Right forelimb (tissue), 1 donor: Measurements from ENCODE around the gene GATD1.

Experiments
- DNase-seq: peaks from one replicate; pipeline ENCODE4 v3.0.0-alpha.2; 2018

Gene GATD1

DNA sequence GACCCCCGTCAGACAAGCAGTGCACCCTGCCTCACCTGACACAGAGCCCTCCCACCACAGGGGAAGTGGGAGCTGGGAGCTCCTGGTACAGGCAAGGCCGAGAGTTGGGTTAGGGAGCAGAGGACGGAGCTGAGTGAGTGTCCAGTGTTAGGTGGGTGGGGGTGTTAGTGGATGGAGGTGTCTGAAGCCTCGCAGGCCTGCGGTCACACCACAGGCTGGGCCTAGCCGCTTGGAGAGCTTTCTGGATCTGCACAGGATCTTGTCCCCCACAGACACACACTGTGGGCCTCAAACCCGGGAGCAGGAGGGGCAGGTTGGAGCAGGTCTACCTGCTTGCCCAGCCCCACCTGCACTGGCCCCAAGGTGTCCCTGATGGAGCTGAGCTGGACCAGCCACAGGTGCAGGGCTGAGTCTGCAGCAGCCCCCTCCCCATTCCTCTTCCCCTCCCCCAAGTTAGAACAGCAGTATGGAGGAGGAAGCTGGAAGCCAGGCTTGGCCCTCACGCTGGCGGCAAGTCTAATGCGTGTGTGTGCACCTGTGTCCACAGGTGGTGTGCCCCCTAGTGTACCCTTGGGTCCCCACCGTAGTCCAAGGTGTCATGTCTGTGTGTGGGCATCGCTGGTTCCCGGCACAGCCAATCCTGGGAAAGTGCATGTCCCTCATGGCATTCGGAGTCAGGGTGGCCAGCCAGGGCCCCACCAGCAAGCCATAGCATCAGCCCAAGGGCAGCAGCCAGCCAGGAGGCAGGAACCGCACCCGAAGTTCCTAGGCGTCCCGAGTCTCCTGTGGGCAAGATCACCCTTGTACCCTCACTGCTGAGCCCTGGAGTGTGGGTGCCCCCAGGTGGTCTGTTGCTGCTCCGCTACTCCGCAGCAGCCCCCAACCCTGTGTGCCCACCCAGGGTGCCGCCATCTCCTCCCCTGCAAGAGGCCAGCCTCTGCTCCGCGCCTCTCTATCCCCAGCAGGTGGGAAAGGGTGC lies 2.0 kb upstream of the GATD1 start:
- no peak for DNase-seq

DNA sequence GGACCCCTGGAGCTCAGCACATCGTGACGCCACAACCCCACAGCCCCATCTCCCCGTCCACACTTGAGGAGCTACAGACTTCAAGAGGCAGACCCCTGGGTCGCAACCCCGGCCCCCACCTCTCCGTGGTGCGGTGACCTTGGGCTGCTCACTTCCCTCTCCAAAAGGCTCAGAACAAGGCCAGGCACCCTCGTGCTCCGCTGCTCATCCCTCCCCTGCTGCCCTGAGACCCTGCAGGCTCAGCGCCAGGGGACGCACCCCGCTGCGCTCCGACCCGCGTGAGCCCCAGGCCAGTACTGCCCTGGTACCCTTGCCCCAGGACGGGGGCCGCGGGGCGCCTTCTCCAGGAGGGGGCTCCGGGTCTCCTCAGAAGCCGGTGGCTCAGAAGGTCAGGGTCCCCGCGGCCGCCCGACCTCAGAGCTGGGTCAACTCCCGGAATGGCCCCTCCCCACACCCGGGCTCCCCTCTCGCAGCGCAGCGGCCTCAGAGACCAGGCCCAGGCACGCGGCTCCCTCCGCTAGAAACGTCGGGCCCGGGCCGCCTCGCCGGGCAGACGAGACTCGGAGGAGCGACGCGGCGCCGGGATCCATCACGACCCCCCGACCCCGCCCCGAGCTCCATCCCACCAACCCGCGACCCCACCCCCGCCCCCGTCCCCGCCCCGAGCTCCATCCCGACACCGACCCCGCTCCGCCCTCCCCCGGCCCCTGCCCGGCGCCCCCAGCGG lies 563 bp downstream of the GATD1 start:
- peak; percentile 39 for DNase-seq

DNA sequence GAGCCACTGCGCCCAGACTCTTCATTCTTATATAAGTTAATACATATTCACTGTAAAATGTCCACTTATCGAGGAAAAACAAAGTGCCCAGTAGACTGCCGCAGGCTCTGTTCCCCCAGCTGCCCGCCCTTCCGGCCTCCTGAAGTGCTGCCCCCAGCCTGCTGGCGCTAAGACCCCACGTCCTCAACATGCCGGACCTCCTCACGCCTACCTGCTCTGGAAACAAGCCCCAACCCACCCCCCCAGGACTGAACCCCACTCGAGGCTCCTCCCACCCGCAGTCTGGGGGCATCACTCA lies 1.1 kb downstream of the GATD1 start:
- no peak for DNase-seq

DNA sequence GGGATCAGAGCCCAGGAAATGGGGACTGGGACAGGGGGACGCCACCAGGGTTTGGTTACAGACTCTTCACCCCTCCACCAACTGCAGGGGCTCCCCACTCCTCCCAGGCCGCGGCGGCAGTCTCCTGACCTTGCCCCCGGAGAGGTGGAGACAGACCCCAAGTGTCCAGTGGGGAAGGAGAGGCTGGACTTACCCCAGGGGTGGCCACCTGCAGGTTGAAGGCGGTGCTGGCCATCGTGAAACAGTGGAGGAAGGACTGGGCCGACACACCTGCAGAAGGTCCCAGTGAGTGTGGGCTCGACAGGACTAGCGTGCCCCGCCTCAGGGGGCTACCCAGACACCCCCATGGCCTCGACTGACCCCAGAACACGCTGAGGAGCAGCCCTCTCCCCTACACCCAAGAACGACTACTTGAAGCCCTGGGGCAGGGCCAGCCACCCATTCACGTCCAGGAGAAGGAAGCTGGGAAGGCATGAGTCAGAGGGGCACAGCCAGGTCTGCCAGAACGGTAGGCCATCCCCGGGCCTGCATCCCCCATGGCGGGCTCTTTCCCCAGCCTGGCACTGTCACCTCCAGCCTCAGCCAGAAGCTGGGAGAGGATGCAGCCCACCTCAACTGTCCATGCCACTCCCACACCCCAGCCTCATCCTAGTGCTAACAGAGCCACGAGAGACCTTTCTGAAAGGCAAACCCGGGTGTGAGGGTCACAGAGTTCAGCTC lies 2.3 kb downstream of the GATD1 start:
- no peak for DNase-seq

DNA sequence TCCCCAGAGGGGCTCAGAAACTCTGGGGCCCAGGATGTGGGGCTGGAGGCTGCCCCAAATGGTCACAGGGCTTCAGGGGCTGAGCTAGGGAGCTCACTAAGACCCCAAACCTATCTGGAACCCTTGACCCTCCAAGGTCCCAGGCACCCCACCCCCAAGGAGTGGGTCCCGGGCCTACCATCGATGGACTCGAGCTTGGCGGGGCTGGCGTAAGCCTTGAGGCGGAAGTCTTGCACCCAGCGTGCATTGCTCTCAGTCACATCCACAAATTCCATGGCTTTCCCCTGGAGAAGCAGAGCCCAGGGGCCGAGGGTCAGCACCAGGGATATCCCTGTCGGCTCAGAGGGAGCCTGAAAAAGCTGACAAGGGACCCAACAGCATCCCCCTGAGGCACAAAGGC lies 3.5 kb downstream of the GATD1 start:
- DNase-seq = no peak

DNA sequence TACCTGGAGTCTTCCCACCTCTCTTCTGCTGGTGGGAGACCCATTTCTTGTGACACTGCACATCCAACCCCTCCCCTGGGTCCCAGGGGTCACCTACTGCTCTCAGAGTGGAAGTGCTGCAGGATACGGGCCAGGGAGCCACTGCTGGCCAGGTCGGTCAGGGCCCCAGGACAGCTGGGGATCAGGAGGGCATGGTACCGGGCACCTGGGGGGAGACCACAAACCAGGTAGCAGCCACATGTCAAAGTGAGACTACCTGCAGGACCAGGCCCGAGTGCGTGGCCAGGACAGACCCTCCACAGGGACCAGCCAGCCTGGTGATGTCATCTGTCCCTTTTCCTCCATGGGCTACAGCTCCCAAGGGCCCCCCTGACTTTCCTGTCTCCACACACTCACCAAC lies 3.9 kb downstream of the GATD1 start:
- no peak for DNase-seq

DNA sequence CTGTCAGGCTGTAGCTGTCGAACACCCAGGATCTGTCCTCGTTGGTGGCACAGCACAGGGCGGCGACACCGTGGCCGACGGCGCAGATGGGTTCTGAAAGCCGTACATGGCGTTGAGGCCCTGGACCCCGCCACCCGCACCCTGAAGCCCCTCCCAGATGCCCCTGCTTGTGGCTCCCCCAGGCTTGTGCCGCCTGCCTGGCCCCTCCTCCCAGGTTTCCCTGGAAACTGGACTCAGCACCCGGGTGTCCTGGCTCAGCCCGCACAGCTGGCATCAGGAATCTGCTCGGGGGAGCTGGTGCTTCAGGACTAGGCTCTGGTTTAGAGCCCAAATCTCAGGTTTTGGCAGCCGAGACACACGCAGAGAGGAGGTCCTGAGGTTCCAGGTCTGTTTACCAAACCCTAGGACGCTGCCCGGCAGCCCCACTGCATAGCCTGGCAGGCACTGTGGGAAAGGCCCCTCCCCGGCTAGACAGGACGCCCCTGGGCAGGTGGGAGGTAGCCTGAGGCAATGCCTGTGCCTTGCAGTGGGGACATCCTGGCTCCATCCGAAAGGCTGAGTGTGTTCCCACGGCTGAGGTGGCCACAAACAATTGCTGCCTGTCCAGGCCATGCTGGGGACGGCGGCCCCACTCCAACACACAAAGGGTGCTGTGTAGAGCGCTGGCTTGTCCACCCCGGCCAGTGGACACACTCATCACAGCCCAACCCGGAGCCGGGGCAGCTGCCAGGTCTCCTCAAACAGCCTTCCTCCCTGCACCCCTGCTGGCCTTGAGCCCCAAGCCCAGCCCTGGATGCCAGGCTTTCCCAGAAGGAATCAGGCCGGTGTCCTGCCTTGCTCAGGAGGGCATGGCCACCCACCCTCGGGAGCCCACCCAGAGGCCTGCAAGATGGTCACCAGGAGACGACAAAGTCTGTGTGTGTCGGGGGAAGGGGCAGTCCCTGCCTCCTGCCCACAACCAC lies 4.6 kb downstream of the GATD1 start:
- DNase-seq = no peak

DNA sequence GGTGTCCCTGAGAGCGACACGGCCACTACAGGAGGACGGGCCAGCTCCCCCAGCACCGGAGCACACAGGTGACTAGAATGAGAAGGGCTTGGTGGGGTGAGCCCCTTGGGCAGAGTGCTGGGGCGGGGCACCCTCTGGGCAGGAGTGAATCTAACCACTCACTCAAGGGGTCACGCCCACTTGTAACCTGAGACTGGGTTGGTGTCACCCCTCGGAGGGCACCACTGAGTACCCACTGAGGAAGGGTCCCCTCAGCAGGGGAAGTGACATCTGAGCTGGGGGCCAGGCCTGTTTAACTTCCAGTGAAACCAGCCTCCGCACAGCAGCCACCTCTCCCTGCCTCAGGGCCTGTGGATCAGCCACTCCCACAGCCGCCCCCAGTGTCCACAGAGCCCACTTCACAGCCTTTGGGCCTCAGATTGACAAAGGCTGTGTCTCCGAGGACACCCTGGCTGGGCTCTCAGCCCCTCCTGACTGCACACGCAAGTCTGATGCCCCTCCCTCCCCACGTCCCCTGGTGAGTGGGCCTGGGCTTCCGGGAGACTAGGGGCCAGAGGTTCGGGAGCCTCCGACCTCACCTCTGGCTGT lies 5.6 kb downstream of the GATD1 start:
- DNase-seq = no peak

DNA sequence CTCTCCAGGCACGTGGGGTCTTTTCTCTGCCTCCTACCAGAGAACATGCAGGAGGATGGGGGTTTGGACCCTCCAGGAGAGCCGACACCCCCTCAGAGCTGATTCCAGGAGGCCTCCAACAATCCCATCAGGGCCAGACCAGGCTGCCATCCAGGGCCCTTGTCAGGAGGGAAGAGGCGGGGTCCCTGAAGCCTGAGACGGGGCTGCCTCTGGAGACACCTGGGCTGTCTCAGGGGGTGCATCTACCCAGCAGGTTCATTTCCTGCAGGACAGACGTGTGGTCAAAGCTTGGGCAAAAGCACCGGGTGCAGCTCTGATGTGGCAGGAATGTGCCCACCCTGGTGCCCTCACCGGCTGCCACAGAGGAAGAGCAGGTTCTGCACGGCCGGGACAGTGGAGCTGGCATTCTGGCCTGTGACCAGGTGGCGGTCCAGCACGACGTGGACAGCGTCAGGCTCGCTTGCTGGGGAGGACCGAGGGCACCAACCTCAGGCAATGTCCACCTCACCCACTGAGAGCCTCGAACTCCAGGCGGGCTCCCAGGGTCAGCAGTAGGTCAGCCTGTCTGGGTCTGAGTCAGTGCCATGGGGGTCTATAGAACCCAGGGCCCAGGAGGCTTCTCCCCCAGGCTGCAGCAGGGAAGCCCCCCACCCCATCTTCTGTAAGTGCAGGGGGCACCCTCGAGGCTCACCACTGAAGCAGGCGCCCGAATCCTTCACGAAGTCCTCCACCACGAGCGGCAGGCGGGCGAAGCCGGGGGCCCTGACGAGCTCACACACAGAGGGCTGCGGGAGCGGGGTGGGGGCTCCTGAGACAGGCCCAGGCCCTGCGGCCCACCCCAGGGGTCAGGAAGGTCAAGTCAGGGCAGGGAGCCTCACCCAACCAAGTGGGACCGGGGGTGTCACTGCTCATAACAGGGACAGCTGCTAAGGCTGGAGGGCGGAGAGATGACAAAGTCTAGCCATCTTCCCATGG lies 6.4 kb downstream of the GATD1 start:
- DNase-seq = no peak

DNA sequence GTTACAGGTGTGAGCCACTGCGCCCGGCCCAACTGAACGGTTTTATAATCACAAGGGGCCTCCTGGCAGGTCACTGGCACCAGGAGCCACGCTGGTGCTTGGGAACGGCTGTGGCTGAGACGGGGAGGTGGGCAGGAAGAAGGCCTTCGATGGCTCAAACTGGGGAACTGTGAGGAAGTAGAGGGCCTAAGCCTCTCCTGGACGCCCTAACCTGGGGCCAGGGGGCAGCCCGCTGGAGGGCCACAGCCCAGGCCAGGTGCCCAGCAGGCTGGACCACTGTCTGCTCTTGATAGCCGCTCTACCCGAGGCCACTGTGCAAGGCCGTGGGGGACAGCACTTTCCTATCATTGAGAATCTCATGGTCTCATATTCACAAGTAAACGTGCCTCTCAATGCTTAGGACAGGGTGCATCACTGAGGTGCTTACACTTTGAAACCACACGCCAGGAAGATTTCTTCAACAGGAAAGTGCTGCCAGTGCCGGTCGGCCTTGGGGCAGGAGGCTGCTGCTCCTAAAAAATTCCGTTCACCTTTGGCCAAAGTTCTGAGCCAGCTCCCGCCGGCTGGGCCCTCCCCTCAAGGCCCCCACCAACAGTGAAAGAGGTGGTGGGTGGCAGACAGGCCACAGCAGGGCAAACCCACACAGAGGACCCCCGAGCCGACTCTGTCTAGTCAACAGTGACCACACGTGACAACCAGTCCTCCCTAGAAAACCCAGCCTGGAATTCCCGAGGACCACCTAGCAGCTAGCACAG lies 7.2 kb downstream of the GATD1 start:
- DNase-seq = no peak

DNA sequence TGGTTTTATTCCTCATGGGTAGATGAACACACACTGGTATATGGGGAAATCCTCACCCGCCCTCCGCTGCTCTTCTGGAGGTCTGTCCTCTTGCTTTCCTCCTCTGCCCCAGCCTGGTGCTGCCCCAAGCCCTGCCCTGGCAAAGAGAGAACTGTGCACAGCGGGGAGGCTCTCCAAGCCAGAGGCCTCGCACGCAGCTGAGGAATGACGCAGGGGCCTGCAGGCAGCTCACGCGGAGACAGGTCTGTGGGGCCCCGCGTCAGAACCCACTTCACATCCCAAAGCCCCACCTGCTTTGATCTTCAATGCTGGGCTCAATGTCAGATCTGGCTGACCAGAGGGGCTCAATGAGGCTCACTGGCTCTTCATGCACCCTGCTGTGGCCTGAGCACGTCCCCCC lies 10.0 kb downstream of the GATD1 start:
- no peak for DNase-seq

DNA sequence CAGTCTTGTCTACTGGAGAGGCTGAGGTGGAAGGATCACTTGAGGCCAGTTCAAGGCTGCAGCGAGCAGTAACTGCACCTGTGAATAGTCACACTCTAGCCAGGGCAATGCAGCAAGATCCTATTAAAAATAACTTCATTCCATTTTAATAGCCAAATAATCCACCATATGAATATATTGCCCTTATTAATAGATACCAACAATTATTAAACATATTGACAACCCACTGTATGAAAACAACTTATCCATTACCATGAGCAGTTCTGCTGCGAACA lies 10.4 kb downstream of the GATD1 start:
- no peak for DNase-seq

DNA sequence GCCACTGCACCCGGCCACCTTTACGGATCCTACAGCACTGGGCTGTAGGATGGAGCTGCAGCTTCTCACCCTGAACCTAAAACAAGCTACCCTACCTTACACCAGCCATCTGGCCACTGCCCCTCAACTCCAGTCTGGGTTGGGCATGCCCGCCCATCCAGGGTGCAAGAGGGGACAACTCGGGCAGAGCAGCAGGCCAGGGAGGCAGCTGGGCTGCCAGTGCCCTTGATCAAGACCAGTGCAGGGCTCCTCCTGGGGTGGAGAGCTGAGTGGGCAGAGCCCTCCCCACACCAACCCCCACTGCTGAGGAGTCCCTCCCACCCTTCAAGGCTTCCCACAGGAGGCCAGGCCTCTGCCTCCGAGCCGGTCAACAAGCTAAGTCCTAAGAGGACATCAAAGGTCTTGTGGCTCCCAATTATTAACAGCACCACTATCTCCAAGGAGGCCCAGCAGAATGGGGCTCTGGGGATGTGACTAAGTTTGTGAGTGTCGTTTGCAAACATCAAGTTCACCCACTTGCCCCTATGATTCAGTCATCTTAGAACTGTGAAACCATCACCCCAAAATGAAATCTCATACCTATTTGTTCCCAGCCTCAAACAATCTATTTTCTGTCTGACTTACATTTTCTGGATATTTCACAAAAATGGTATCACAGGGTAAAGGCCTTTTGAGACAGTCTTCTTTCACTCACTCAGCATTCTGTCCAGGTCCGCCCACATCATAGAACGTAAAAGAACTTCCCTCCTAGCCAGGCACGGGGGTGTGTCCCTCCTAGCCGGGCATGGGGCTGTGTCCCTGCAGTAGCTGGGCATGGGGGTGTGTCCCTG lies 11.0 kb downstream of the GATD1 start:
- DNase-seq = no peak

DNA sequence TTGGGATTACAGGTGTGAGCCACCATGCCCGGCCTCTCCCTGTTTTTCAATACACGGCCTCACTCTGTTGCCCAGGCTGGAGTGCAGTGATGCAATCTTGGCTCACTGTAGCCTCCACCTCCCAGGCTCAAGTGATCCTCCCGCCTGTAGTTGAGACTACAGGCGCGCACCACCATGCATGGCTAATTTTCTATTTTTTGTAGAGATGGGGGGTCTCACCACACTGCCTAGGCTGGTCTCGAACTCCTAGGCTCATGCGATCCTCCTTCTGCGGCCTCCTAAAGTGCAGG lies 11.5 kb downstream of the GATD1 start:
- DNase-seq = no peak

DNA sequence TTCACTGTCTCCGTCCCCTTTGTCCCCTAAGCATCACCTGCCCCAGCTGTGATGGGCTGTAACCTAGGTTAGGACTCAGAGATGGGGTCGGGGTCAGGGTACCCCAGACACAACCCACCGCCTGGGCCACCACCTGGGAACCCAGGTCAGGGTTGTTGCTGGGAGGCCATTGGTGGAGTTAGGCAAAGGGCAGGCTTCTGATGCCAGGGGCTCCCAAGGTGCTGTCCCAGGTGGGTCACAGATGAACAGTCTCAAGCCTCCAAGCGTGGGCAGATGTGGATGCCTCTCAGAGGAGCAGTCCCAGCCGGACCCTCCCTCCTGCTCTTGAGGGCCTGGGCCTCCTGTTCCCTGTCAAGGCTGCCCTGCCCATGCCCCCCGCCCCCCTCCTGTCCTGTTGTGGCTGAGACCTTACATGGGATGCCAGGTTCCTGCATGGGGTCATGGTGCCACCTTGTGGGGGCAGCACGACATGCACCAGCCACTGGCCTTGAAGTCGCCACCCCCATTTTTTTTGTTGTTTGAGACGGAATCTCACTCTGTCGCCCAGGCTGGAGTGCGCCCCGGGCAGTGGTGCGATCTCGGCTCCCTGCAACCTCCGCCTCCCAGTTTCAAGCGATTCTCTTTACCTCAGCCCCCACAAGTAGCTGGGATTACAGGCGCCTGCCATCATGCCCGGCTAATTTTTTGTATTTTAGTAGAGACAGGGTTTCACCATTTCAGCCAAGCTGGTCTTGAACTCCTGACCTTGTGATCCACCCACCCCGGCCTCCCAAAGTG lies 12.1 kb downstream of the GATD1 start:
- no peak for DNase-seq

DNA sequence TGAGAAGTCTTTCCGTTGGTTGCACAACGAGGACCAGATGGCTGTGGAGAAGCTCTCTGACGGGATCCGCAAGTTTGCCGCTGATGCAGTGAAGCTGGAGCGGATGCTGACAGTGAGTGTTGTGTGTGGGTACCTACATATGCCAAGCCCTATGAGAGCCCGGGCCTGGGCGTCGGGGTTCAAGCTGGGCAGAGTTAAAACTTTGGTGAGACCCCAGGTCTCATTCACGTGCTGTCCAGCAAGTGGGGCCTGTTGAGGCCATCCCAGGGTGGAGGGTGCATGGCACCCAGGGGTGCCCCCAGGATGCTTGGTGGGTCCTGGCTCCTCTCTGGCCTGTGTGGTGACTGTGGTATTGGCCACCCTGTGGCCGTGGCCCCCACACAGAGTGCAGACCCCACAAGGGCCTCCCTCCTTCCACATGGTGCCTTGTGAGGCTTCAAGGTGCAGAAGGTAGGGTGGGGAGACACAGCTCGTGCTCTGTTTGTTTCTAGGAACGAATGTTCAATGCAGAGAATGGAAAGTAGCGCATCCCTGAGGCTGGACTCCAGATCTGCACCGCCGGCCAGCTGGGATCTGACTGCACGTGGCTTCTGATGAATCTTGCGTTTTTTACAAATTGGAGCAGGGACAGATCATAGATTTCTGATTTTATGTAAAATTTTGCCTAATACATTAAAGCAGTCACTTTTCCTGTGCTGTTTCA lies 12.8 kb downstream of the GATD1 start:
- no peak for DNase-seq

DNA sequence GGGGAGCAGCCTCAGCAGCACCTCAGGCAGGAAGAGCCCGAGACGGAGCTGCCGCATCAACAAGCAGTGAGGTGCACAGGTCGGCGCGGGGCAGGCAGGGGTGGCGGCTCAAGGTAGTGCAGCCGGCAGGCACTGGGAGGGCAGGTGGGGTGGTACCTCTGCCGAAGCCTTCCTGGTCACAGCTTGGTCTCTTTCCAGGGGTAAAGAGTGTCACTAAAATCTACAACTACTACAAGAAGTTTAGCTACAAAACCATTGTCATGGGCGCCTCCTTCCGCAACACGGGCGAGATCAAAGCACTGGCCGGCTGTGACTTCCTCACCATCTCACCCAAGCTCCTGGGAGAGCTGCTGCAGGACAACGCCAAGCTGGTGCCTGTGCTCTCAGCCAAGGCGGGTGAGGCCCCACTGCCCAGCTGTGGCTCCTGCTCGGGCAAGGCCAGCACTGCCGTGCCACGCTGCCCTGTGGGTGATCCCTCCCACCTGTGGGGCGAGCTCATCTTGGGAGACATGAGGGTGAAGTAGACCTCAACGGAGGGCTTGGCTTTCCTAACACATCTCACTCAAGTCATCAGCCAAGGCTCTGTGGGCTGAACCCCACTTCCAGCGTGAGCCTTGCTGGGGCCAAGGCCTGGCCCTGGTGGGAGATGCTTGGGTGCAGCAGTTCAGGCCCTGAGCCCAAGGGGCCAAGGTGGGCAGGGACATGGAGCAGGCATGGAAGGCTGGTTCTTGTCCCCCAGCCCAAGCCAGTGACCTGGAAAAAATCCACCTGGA lies 13.6 kb downstream of the GATD1 start:
- DNase-seq = no peak
